T-helper 9 cell (primary cell): ENCODE results near the gene PI4KA.
"Not testable (repeated sequence)": the region's sequence is repeated elsewhere in the genome, so short reads cannot be mapped to it uniquely, and the experiment has no call there.

Experiments
- DNase-seq: peaks from one replicate; pipeline ENCODE4 v3.0.0-alpha.2; 2020

PI4KA gene

DNA sequence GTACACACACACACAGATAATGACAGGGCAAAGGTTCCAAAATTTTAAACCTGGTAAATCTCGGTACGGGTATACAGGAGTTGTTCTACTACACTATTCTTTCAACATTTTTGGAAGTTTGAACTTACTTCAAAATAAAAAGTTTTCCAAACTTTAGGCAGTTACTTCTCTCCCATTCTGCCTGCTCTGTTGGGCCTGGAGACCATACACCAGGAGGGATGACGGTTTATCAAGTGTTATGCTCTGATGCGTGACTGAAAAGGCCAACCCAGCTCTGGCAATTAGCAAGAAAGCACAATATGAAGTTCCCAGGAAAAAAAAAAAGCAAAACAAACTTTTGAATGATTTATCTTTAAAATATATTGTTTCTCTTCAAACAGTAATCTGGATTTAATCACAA is 83.7 kb downstream of the PI4KA start:
- no peak for DNase-seq

DNA sequence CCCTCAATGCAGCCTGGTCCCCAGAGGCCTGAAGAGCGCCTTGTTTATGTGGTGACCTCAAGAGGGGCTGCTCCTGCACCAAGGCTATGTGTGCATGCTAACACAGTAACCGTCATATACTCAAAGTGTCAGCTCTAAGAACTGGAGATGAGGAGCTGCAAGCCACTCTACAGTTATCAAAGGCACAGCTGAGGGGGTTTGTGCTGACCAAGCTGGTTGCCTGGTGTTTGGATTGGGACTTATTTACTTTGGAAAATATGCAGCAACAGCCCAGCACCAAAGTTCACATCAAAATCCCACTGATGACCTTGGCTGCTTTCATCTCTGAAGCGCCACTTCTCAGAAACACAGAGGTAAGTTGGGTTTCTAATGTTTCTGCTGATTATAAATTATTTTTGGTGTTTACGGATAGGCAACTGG is 84.8 kb downstream of the PI4KA start, which contains the start of gene SERPIND1:
SERPIND1 (plus strand) TSS at position 321 of the 420 bp plus-strand sequence. CDS start 5,200 bp downstream, outside the sequence.
- no peak for DNase-seq

DNA sequence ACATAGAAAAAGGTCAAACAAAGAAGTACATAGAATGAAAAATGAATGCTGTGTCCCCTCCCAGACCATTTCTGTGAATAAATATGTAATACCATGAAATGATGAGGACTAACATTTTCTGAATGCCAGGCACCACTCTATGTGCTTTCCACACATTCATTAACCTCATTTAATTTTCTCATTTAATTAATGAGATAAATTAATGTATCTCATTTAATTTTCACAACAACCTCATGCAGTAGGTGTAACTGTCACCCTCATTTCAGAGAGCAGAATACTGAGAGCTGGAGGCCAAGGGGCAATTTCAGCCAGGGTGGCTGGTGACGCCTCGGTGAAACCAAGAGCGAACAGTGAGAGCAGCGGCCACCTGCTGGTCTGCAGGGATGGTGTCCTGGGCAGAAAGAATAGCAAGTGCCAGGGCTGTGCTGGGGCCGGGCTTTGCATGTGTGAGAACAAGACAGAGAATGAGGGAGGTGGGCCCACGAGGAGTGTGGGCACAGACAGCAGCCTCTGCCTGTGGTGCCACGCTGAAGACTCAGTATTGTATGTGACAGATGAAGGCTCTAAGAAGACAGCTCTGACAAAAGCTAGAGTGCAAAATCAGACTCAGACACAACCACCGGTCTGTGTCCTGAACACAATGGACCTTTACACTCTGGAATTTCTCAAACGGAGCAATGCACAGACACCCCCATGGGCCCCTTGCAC is 86.5 kb downstream of the PI4KA start:
- no peak for DNase-seq

DNA sequence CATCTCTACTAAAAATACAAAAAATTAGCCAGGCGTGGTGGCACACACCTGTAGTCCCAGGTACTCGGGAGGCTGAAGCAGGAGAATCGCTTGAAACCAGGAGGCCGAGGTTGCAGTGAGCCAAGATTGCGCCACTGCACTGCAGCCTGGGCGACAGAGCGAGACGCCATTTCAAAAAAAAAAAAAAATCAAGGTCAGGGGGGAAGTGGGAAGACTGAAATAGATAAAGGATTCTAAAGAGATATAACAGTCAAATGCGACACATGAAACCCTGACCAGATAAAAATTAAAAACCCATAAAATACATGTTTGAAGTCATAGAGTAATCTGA is 89.2 kb downstream of the PI4KA start:
- DNase-seq: not testable (repeated sequence)

DNA sequence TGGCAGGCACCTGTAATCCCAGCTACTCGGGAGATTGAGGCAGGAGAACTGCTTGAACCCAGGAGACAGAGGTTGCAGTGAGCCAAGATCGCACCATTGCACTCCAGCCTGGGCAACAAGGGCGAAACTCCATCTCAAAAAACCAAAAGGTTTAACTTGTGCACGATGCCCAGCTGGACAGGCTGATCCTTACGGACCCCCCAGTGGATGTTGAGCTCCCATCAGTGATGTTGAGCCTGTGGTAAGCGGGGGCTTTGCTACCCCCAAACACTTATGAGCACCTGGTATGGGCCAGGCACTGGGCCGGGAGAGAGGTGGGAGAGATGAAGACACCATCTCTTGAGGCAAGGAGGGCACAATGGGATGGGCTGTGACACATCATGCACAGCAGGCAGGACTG is 92.1 kb downstream of the PI4KA start:
- DNase-seq: no peak

DNA sequence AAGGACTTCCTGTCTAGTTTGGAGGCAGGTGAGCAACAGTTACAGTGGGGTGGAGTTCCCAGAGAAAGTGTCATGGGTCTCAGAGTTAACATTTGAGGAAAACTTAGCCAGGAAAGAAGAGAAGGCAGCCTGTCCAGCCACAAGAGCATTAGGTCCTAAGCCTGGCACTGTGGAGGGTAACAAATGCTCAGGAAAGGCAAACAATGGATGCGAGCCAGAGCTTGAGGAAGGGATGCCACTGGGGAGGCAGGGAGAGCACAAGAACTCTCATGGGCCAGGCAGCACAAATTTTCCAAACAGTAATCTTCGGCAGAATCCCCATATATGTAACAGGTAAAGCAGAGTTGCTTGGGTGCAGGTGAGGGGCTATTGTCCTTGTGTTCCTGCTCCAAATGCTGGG is 92.7 kb downstream of the PI4KA start:
- no peak for DNase-seq

DNA sequence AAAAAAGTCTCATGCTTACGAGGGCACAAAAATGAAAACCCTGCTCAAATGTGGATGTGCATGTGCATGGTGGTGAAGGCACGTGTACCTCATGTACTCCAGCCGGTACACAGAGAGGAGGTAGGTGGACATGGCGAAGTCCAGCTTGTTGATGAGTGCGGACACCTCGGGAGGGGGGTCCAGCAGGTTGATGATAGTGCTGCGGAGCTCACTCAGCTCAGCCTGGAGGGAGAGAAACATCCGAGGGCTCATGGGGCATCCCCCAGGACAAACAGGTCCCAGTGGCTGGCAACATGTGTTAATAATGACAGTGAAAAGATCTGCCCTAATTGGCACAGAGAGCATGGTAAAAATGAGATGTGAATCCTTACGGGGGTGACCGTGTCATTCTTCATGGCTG is 93.9 kb downstream of the PI4KA start:
- no peak for DNase-seq

DNA sequence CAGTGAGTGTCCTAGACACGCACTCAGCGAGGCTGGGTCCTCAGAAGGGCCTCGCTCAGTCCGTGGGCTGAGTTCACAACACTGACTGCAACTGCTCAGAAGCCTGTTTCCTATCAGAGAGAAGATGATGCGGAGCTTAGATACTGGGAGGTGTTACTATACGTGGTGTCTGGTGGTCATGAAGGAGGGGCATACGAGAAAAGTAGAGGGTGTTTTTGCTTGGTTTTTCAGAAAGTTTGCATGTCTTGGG is 94.2 kb downstream of the PI4KA start:
- DNase-seq: no peak

DNA sequence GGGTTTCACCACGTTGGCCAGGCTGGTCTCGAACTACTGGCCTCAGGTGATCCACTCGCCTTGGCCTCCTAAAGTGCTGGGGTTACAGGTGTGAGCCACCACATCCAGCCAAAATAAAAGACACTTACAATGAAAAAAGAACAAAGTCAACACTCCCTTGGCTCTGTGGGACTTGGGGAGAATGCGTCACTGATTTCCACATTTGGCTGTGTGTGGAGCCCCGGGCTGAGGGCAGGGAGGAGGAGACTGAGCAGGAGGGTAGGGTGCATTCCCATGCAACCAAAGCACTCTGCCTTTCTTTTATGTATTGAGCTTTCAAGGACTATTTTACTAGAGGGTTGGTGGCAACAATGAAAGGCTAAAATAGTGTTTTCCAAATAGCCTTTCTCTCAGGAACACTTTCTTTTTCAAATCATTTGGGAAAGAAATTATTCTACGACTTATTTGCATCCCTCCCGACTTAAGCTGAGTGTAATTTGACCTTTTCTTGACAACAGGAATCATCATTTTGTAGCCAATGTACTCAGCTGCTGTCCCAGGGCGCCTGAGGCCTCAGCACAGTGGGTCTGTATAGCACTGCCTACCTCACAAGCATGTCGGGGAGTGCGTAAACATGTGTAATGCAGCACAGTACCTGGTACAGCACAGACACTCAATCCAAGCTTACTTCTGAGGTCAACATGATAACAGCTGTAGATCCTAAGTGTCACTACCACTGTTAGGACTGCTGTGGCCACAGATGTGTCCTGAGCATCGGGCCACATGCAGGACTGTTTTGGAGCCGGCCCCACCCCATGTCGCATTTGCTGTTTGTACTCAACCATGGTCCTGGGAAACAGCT is 94.8 kb downstream of the PI4KA start:
- DNase-seq: no peak

DNA sequence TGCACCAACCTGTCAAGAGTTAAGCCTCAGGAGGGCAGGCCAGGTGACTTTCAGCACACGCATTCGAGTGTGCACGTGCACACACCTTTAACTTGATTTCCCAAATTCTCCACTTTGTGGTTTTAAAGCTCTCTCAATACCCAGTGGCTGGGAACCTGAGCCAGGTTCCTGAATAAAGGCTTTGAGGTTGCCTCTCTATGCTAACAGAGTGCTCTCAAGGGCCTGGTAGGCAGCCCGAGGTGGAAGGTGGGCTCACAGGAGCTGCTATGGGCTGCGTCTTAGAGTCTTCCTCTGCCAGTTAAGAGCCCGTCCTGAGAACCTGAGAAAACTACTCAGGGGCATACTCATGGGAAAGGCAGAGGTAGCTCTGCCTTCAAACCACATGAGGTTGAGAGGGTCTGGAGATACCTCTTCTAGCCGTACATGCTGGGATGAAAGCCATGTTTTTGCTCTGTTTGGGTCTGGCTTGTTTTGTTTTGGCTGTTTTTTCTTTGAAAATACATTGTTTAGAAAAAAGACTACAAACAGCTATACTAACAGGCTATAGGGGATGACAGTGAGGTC is 96.3 kb downstream of the PI4KA start:
- DNase-seq: no peak

DNA sequence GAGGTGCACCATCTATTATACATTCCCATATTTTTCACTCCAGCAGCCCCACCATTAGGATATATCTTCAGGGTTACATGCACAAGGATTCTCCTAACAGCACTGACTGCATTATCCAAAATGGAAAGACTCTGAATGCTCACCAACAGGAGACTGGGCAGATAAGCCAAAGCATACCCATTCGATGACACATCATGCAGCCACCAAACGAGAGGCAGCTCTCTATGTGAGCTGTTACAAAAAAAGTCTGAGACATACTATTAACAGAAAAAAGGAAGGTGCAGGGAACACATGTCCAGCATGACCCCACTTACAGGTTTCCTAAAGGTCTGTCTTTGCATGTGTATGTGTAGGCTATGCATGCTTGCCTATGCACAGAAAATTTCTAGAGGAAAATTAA is 97.1 kb downstream of the PI4KA start:
- DNase-seq: no peak

DNA sequence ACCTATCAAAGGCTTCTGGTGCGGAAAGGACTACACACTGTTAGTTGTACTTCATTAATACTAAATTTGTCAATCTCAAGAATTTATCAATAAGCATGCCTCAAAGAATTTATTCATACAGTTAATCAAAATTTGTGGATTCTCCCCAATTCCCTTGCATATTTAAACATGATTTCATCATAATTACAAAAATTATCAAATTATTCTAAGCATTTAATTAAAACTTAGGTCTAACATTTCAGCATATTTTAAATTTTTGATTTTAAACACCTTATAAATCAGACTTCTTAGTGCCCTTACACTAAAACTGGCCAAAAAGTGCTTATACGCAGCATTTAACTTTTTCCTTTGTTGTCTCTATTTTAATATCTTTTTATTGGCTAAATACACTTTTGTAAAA is 98.5 kb downstream of the PI4KA start:
- DNase-seq: no peak

DNA sequence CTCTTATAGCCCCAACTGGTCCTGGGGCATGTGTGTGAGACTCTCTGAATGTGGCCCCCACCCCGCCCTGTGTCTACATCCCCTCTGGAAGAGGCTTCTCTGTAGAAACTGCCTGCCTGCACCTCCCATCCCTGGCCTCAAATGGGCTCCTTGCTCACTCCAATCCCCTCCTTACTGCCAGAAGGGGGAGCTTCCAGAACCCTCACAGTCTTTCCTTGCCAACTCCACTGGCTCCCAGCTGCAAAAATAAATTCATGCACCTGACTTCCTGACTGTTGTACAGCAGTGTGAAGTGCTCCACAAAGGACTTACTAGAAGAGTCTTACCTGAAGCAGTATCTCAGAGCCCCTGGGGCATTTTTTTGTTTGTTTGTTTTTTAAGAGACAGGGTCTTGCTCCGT is 99.9 kb downstream of the PI4KA start:
- no peak for DNase-seq

DNA sequence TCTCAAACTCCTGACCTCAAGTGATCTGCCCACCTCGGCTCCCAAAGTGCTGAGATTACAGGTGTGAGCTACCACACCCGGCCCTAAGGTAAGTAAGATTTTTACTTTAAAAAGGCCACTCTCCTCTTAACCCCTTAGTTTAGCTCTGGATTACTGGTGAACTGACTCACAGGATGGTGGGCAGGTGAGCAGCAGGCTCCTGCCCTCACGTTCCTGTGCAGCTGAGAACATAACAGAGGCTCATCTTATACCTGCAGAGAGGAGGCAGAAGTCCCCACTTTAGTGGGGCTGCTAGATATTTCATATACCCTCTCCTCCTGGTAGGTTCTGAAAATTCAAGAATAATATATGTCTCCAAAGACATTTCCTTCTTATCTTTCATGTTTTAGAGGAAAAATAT is 101.8 kb downstream of the PI4KA start:
- DNase-seq: no peak

DNA sequence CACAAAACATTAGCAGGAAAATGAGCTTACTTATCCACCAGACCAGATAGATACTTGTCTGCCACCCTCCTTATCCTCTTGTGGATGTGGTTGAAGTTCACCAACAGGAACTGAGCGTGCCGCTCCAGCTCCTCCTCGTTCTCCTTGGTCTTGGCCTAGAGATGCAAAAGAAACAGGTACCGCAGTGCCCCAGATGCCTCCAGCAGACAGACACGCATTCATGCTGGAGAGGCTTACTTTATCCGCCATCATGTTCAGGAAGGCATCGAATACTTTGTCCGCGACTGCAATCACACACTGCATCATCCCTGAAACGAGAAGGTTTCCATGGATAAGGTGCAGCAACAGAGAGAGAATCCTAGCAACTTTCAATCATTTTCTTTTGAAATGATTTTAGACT is 105.7 kb downstream of the PI4KA start:
- no peak for DNase-seq

DNA sequence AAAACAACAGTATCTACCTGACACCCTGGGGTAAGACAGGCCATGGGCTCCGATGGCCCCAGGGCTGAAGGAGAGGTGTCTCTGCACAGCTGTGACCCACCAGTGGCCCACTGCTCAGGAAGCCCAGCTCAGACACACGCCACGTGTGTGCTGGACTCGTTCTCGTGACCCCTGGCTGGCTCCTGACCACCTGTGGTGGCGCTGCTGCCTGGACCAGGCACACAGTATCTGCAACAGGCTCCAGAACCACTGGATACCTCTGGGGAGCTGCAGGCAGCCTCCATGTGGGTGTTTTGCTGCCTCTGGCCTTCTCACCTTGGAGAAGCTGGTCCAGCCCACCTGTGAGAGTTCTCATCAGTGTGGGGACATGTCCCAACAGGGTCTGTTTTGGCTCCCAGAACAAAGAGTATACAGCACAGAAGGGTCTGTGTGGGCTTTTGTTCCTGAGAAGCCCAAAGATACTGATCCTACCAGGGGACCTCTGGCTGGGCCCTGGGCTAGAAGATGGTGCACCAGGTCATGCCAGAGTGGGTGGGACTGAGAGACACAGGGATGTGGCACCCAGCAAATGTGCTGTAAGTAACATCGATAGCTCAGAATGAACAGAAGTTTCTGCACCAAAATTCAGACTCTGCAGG is 106.4 kb downstream of the PI4KA start:
- DNase-seq: no peak

DNA sequence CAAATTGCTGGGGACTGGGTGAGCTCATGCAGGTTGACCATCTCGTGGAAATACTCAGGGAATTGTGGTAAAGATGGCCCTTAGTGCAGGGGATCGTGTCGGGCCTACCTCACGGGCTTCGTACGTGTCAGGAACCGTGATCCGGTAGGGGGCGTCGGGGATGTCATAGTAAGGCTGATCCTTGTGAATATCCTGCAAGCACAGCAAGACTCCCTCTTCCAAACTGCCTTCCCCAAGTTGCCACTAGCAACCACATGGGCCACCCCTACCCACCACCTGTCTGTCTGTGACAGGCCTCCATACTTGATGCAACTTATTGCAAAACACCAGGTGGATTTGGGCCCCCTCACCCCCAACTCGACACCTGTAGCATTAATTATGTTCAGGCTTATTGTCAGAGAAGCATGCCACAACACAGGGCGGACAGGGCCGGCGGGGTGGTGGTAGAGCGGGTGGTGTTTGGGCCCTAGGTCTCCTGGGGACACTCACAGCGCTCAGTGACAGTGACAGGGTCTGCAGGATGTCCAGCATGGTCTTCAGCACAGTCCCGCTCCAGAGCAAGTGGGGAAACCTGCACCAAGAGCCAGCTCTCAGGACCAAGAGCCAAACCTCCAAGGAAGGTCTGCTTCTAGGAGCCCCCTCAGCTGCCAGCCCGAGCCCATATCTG is 107.3 kb downstream of the PI4KA start:
- DNase-seq: no peak

DNA sequence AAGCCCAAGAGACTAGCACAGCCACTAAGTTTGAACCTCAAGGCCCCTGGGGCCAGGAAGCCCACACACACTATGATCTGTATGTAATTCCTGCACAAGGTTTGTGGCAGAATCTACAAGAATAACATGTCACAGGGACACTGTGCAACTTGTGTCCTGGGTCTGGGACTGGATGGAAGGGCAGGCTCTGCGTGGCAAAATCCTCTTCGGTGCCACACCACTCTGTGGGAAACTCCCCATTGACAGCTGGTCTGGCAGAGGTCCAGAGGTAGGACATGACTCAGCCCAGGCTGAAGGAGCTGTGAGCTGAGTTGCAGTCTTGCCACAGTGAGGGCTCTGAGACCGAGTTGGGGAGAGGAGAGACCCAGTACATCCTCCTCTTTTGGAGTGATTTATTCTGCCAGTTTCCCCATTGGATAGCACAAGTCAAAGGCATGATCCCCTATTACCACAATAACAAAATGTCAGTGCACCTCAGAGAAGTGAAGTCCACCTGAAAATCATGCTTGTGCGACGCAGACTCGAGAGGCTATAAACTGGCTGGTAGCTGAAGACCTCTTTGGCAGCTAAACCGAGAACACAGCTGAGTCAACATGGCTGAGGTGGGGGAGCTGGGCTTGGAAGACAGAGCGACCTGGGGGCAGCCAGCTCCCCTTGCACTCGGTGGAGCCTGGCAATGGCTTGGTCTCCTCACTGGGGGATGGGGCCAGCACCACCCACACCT is 108.0 kb downstream of the PI4KA start:
- DNase-seq: no peak

DNA sequence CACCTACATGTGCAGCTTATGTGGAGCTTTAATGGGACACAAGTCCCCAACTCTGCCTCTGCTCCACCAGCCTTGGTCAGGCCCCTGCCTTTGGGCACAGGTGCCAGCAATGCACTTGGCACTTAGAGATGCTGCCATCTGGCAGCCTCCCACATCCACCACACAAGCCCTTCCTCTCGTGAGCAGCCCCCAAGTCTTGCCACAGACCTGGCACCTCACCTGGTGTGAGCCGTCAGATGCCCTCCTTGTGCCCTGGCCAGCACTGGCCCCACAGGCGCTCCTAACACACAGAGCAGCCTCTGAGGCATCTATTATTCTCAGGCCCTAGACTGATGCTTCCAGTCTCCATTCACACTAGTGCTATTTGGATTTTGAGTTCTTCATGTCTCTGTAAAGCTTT is 109.2 kb downstream of the PI4KA start:
- no peak for DNase-seq

DNA sequence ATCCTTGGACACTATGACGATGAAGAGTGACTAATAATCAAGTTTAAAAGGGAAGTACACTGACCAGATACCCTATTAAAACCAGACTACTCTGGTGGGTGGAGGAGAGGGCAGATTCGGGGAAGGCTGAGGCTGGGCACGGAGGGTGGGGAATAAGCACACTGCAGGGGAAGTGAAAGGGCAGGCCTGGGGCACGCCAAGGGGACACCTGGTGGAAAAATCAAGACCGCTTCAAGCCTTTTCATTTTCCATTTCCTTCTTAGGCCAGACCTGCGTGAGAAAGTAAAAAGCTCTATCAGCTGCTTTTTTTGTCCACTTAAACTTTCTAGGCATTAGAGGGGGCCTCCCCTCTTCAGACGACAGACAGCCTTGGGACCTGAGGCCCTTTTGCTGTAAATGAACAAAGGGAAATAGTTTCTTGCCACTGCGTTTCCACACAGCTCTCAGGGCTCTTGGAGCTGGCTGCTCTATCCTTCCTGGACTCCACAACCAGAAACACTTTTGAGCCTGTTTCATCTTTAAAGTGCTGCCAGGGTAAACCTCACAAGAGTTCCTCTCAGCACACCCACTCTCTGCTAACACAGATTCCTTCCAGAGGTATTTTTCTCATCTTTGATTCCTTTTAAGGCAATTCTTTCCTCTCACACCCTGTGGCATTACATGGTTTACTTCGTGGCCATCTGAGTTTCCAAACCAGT is 109.7 kb downstream of the PI4KA start:
- no peak for DNase-seq

DNA sequence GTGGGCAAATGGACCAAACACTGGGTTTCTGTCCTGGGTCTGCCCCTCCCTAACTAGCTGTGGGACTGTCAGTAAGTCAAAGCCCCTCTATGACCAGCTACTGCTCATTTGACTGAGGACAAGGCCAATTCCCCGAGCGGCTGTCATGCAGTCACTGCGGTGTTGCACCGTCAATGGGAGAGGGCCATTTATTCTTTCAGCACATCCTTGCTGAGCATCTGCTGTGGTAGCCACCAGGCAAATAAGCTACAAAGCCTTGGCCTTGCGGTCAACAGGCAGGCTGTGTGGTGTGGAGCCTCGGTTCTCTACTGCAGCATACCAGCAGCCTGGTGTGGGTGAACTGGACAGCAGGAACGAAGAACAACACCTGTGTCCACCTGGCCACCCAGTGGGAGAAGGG is 110.5 kb downstream of the PI4KA start:
- no peak for DNase-seq

DNA sequence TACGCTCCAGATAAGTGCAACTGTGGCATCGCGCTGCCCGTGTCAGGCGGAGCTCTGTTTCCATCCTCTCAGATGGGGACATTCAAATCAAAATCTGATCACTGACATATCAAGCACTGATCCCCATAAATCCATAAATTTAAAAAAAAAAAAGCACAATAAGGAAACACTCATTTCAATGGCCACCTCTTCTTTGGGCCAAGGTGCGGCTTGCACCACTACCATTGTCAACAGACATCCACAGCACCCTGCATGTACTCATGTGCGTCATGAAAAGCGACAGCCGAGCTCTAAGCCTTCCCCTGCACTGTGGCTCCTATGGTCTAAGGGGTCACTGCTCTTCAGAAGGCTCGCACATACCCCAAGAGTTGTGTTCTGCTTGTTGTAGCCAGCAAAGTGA is 111.4 kb downstream of the PI4KA start:
- no peak for DNase-seq
